H1 (cell line): ENCODE results near the gene TTBK2. TPM values are rescaled to one million over a fixed set of nuclear protein-coding genes. Genes with fewer than 3 reads are reported as not detected.

Experiments used
- CTCF ChIA-PET: fragments of 300-600 bp; sonication (Branson Sonifier 250); formaldehyde crosslinking; loops from one replicate; lab custom pipeline; 2021; ENCODE audit not compliant: partially characterized antibody; lab: Charles Lee
- POLR2A ChIA-PET: fragments of 300-600 bp; sonication (Branson Sonifier 250); formaldehyde crosslinking; loops from one replicate; lab custom pipeline; 2021; ENCODE audit warnings: inconsistent platforms; ENCODE audit not compliant: partially characterized antibody; lab: Charles Lee
- DNase-seq, 2 experiments: peaks; one replicate each; pipeline versions ENCODE4 v3.0.0 to v3.0.0-alpha.2; 2010 to 2022; ENCODE audit warnings: low spot score in 2 of 2, low read depth in 1 of 2, mixed read lengths in 1 of 2
- FAIRE-seq: peaks from 2 replicates; lab custom pipeline; 2011; peaks lifted over from hg19 to GRCh38; lab: Jason Lieb, UNC
- H2AFZ ChIP-seq: 2 replicates; pipeline ENCODE4 v1.8.1; 2012; ENCODE audit warnings: low read length, inconsistent platforms
- H2AK5ac ChIP-seq: 2 replicates; pipeline ENCODE4 v1.6.1; 2013; ENCODE audit warnings: low read depth, low read length
- H2BK120ac ChIP-seq: replicated peaks from 2 replicates; pipeline ENCODE3; 2013; ENCODE audit warnings: low read depth, low read length, inconsistent platforms
- H2BK12ac ChIP-seq: 2 replicates; pipeline ENCODE4 v1.6.1; 2013; ENCODE audit warnings: low read depth, low read length
- H2BK15ac ChIP-seq: 2 replicates; pipeline ENCODE4 v1.6.1; 2013; ENCODE audit warnings: low read length
- H2BK20ac ChIP-seq: 2 replicates; pipeline ENCODE4 v1.6.1; 2013; ENCODE audit warnings: low read length
- H2BK5ac ChIP-seq: 2 replicates; pipeline ENCODE4 v1.6.1; 2013; ENCODE audit warnings: low read depth, low read length
- H3K14ac ChIP-seq: 2 replicates; pipeline ENCODE4 v1.6.1; 2013; ENCODE audit warnings: inconsistent platforms; ENCODE audit not compliant: insufficient read length
- H3K18ac ChIP-seq: 2 replicates; pipeline ENCODE4 v1.6.1; 2013; ENCODE audit warnings: low read length; ENCODE audit errors: extremely low read depth
- H3K23ac ChIP-seq: 2 replicates; pipeline ENCODE4 v1.6.1; 2013; ENCODE audit warnings: inconsistent platforms; ENCODE audit not compliant: insufficient read length
- H3K23me2 ChIP-seq: 2 replicates; pipeline ENCODE4 v1.6.1; 2013; ENCODE audit warnings: low read depth, low read length
- H3K27ac ChIP-seq: 2 replicates; pipeline ENCODE4 v1.6.1; 2011; ENCODE audit warnings: low read depth, low read length, inconsistent platforms
- H3K27me3 ChIP-seq, 4 experiments: replicated peaks in 1 of 4; 1 replicate in 1 of 4; 2 replicates in 3 of 4; pipeline versions ENCODE4 v1.6.1 to v1.8.1; 2011 to 2013; ENCODE audit warnings: low read length in 3 of 4, mild to moderate bottlenecking in 3 of 4, inconsistent platforms in 2 of 4, mixed read lengths in 2 of 4, moderate library complexity in 1 of 4; ENCODE audit not compliant: control insufficient read depth in 3 of 4, insufficient read depth in 3 of 4; ENCODE audit errors: extremely low read depth in 1 of 4
- H3K36me3 ChIP-seq, 4 experiments: 2 replicates each; pipeline versions ENCODE4 v1.6.1 to v1.8.1; 2011 to 2013; ENCODE audit warnings: mild to moderate bottlenecking in 4 of 4, low read length in 3 of 4, moderate library complexity in 2 of 4, control low read depth in 1 of 4, inconsistent platforms in 1 of 4; ENCODE audit not compliant: insufficient read depth in 4 of 4, control insufficient read depth in 2 of 4
- H3K4ac ChIP-seq: replicated peaks from 2 replicates; pipeline ENCODE3; 2013; ENCODE audit warnings: low read length, low read depth, mixed read lengths, inconsistent platforms; ENCODE audit not compliant: insufficient read length
- H3K4me1 ChIP-seq, 4 experiments: replicated peaks in 1 of 4; 1 replicate in 1 of 4; 2 replicates in 3 of 4; pipeline versions ENCODE4 v1.6.1 to v1.8.1; 2011 to 2013; ENCODE audit warnings: low read length in 3 of 4, inconsistent platforms in 2 of 4, mixed read lengths in 1 of 4; ENCODE audit not compliant: insufficient read depth in 4 of 4, control insufficient read depth in 3 of 4
- H3K4me2 ChIP-seq, 2 experiments: 2 replicates each; pipeline versions ENCODE4 v1.6.1 to v1.8.1; 2011 to 2013; ENCODE audit warnings: low read depth in 2 of 2, low read length in 2 of 2, control low read depth in 1 of 2, inconsistent platforms in 1 of 2, mild to moderate bottlenecking in 1 of 2; ENCODE audit not compliant: insufficient read depth in 1 of 2
- H3K4me3 ChIP-seq, 4 experiments: fragments of 200-600, 300-600 bp in 1 of 4; sonication (generic), shearing (Covaris generic), sonication (Bioruptor Twin) in 1 of 4; 2 replicates each; pipeline versions ENCODE4 v1.5.1 to v1.8.1; 2011 to 2016; ENCODE audit warnings: low read length in 4 of 4, low read depth in 3 of 4, control low read depth in 2 of 4, inconsistent platforms in 2 of 4, mild to moderate bottlenecking in 2 of 4, mixed read lengths in 1 of 4, moderate library complexity in 1 of 4; ENCODE audit not compliant: insufficient read depth in 2 of 4; ENCODE audit errors: extremely low read depth in 1 of 4
- H3K56ac ChIP-seq: replicated peaks from 2 replicates; pipeline ENCODE3; 2013; ENCODE audit warnings: low read depth, mild to moderate bottlenecking, mixed read lengths, low read length, inconsistent platforms; ENCODE audit not compliant: insufficient read length
- H3K79me1 ChIP-seq: 2 replicates; pipeline ENCODE4 v1.6.1; 2013; ENCODE audit warnings: low read depth, low read length, control low read depth
- H3K79me2 ChIP-seq, 2 experiments: 2 replicates each; pipeline versions ENCODE4 v1.6.1 to v1.8.1; 2012 to 2013; ENCODE audit warnings: low read length in 2 of 2, mild to moderate bottlenecking in 2 of 2, inconsistent platforms in 1 of 2; ENCODE audit not compliant: insufficient read depth in 2 of 2, control insufficient read depth in 1 of 2
- H3K9ac ChIP-seq, 4 experiments: replicated peaks in 1 of 4; 1 replicate in 1 of 4; 2 replicates in 3 of 4; pipeline versions ENCODE4 v1.6.1 to v1.8.1; 2011 to 2013; ENCODE audit warnings: low read depth in 3 of 4, low read length in 3 of 4, control low read depth in 2 of 4, mild to moderate bottlenecking in 2 of 4, moderate library complexity in 2 of 4, inconsistent platforms in 1 of 4; ENCODE audit errors: extremely low read depth in 1 of 4
- H3K9me3 ChIP-seq, 2 experiments: 2 replicates each; pipeline versions ENCODE4 v1.6.1 to v1.8.1; 2012 to 2013; ENCODE audit warnings: mild to moderate bottlenecking in 2 of 2, moderate library complexity in 2 of 2, control low read depth in 1 of 2, inconsistent platforms in 1 of 2, low read depth in 1 of 2, low read length in 1 of 2, mixed read lengths in 1 of 2; ENCODE audit not compliant: insufficient read depth in 2 of 2
- H4K20me1 ChIP-seq, 2 experiments: replicated peaks in 1 of 2; 2 replicates each; pipeline versions ENCODE3 to v1.8.1; 2011 to 2013; ENCODE audit warnings: inconsistent platforms in 2 of 2, low read length in 2 of 2, mild to moderate bottlenecking in 1 of 2; ENCODE audit not compliant: insufficient read depth in 2 of 2, control insufficient read depth in 1 of 2
- H4K5ac ChIP-seq: 2 replicates; pipeline ENCODE4 v1.6.1; 2013; ENCODE audit warnings: low read length, low read depth, mixed read lengths, inconsistent platforms; ENCODE audit not compliant: insufficient read length
- H4K8ac ChIP-seq: 2 replicates; pipeline ENCODE4 v1.8.0; 2013; ENCODE audit warnings: mild to moderate bottlenecking, moderate library complexity, low read length, inconsistent platforms; ENCODE audit not compliant: insufficient read depth; ENCODE audit errors: extremely low read depth
- H4K91ac ChIP-seq: replicated peaks from 2 replicates; pipeline ENCODE3; 2013; ENCODE audit warnings: low read length, mixed read lengths, inconsistent platforms; ENCODE audit not compliant: insufficient read length
- CHD2 ChIP-seq: IDR thresholded peaks from 2 replicates; pipeline ENCODE4 v1.6.1; 2012; ENCODE audit warnings: low read length, improper control_type of control experiment
- WGBS, 2 experiments: shearing (Covaris generic) in 1 of 2; methylation state at CpG; one replicate each; pipeline versions ENCODE4 v1.1.6 to v1.1.7; 2013 to 2015; ENCODE audit warnings: low lambda C conversion rate in 2 of 2, mixed read lengths in 2 of 2, inconsistent platforms in 1 of 2, low coverage in 1 of 2, missing lambda C conversion rate in 1 of 2; ENCODE audit not compliant: insufficient replicate concordance in 2 of 2, insufficient coverage in 1 of 2, insufficient read length in 1 of 2; ENCODE audit errors: extremely low coverage in 1 of 2, missing lambda C conversion rate in 1 of 2; 5-methylcytosine and 5-hydroxymethylcytosine counted together
- polyA plus RNA-seq, 7 experiments: library from polyadenylated mRNA; depleted of rRNA in 3 of 7; stranded (reverse) in 5 of 7; unstranded in 2 of 7; fragments of >200 nt in 5 of 7; fragments of 200-250 nt in 2 of 7; gene quantifications; 1 replicate in 5 of 7; 2 replicates in 1 of 7; 4 replicates in 1 of 7; pipeline versions ENCODE4 v1.2.1 to v1.2.3, GENCODE V29; 2011 to 2013; ENCODE audit warnings: missing spikeins in 2 of 7, mixed read lengths in 2 of 7
- total RNA-seq: library from RNA; stranded (reverse); fragmentation: NEBNext Ultra II Directional; extraction: Animal tissue kit (Norgen Biotek cat#: 25700); gene quantifications from 2 replicates; pipeline ENCODE4 v1.2.1, GENCODE V29; 2021
- TF ChIP-seq, protein P1 (sequence below): IDR thresholded peaks from 2 replicates; pipeline ENCODE4 v1.6.1; 2012; ENCODE audit warnings: inconsistent platforms

TTBK2 gene
- total and polyA plus RNA-seq, 2 of the 8 experiments (the other 6 are each of a cell fraction or from before 2014, with no cell fraction given) = 2.7 to 18.2 TPM

DNA sequence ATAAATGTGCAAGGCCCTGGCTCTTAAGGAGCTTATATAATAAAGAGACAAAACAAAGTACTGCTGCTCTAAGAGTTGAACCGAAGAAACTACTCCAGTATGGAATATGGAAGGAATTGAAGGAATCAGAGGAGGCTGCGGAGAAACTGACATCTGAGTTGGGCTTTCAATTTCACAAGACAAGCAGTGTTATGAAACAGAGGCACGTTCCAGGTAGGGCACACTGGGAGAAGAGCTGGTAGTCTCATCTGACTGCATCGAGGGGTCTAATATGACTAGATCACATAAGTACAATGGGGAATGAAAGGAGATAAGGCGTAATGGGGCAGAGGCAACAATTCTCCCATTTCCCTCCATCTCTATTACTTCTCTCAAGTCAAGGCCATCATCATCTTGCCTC lies 115.3 kb downstream of the TTBK2 start:
- Histone ChIP-seq H3K27ac (no peak overlapping the region), H3K14ac (no peak overlapping the region), H2BK15ac (no peak overlapping the region), H3K36me3 (no peaks in the 10 kb centered on the region; a peak in 1 of 8 replicates), H2AK5ac (no peak overlapping the region), H4K91ac (no peak overlapping the region), H2BK20ac (no peak overlapping the region), H3K18ac (no peak overlapping the region), H2AFZ (no peak overlapping the region), H2BK120ac (no peak overlapping the region), H3K23ac (no peak overlapping the region), H2BK5ac (no peak overlapping the region), H3K79me1 (no peaks in the 10 kb centered on the region), H4K5ac (no peak overlapping the region), H3K56ac (no peak overlapping the region), H3K4me2 (no peak overlapping the region), H3K27me3 (no peaks in the 10 kb centered on the region), H4K20me1 (no peaks in the 10 kb centered on the region), H3K23me2 (no peaks in the 10 kb centered on the region), H2BK12ac (no peak overlapping the region), H3K4me3 (no peak overlapping the region), H3K79me2 (no peaks in the 10 kb centered on the region), H3K4me1 (no peaks in the 10 kb centered on the region), H3K4ac (no peak overlapping the region), H4K8ac (no peak overlapping the region), H3K9me3 (no peaks in the 10 kb centered on the region), H3K9ac (no peak overlapping the region)
- WGBS, 2 experiments = 90% methylated on average over 5 of the region's 5 CpGs; no CpG with 5 or more reads in 1 of the 2 experiments
- POLR2A ChIA-PET = no interaction called here
- FAIRE-seq = no peak
- CTCF ChIA-PET = interaction anchor here (0.7 to 2.2 kb wide), 3 partner anchors 10 to 121 kb away, joined by 3 to 10 read pairs (median 3); no protein-coding TSS in a partner anchor
- no peak for TF ChIP-seq CHD2
- TF ChIP-seq, protein P1, sequence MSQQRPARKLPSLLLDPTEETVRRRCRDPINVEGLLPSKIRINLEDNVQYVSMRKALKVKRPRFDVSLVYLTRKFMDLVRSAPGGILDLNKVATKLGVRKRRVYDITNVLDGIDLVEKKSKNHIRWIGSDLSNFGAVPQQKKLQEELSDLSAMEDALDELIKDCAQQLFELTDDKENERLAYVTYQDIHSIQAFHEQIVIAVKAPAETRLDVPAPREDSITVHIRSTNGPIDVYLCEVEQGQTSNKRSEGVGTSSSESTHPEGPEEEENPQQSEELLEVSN = no peak
- TF ChIP-seq, all 59 proteins: peak for 0
- DNase-seq = no peak
